ENCODE measurements around the gene TRANK1.
"Not testable (repeated sequence)": the region's sequence is repeated elsewhere in the genome, so short reads cannot be mapped to it uniquely, and the experiment has no call there.

The TRANK1 gene

GRCh38 chr3:36881735-36882134, 63.1 kb downstream of the TRANK1 start:
- in situ Hi-C loops (cut with HindIII; ENCODE audit: low sequenced_read_pairs) = no loop called here
- no peak for DNase-seq (ENCODE audit: low read depth)
- H3K4me3 ChIP-seq (ENCODE audit: low read depth, low read length) = no peak overlapping the region
- TF ChIP-seq CTCF (IDR thresholded peaks at IDR 0.05; ENCODE audit: low read depth, low read length, missing control alignments) = no peak

- DNase-seq (ENCODE audit: low read depth); in situ Hi-C loops (cut with HindIII; ENCODE audit: low sequenced_read_pairs); H3K4me3 ChIP-seq (ENCODE audit: low read depth, low read length): not testable (repeated sequence)
Measured at GRCh38 chr3:36879842-36880241, 65.0 kb downstream of the TRANK1 start.

DNA sequence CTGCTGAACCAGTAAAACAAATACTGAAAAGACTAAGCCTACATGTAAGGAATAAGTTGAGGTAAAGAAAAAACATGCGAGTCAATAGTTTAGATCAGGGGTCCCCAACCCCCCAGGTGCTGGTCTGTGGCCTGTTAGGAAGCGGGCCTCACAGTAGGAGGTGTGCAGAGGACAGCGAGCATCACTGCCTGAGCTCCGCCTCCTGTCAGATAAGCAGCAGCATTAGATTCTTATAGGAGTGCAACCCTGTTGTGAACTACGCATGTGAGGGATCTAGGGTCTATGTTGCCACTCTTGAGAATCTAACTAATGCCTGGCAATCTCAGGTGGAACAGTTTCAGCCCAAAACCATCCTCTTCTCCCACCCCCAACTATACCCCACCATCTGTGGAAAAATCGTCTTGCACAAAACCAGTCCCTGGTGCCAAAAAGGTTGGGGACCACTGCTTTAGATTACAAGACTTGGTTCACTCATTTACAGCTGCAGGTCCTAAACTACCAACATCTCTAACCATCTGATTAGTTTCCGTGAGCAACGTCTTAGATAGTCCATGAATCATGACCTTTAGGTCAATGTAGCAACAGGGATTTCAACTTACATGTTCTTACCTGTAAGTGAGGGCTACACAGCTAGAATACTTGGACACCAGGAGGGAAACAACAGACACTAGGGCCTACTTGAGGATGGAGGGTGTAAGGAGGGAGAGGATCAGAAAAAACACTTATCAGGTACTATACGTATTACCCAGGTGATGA, 66.7 kb downstream of the TRANK1 start:
- in situ Hi-C loops (cut with HindIII; ENCODE audit: low sequenced_read_pairs) = no loop called here
- no peak overlapping the region for H3K4me3 ChIP-seq (ENCODE audit: low read depth, low read length)
- TF ChIP-seq CTCF (IDR thresholded peaks at IDR 0.05; ENCODE audit: low read depth, low read length, missing control alignments) = no peak
- no peak for DNase-seq (ENCODE audit: low read depth)

GRCh38 chr3:36876181-36876936, 68.5 kb downstream of the TRANK1 start:
- no peak overlapping the region for H3K4me3 ChIP-seq (ENCODE audit: low read depth, low read length)
- in situ Hi-C loops (cut with HindIII; ENCODE audit: low sequenced_read_pairs) = no loop called here
- DNase-seq (ENCODE audit: low read depth) = no peak
- no peak for TF ChIP-seq CTCF (IDR thresholded peaks at IDR 0.05; ENCODE audit: low read depth, low read length, missing control alignments)

- no peak overlapping the region for H3K4me3 ChIP-seq (ENCODE audit: low read depth, low read length)
- no peak for DNase-seq (ENCODE audit: low read depth)
- no peak for TF ChIP-seq CTCF (IDR thresholded peaks at IDR 0.05; ENCODE audit: low read depth, low read length, missing control alignments)
- in situ Hi-C loops (cut with HindIII; ENCODE audit: low sequenced_read_pairs) = no loop called here
Measured at GRCh38 chr3:36875397-36875796, 69.5 kb downstream of the TRANK1 start.

DNA sequence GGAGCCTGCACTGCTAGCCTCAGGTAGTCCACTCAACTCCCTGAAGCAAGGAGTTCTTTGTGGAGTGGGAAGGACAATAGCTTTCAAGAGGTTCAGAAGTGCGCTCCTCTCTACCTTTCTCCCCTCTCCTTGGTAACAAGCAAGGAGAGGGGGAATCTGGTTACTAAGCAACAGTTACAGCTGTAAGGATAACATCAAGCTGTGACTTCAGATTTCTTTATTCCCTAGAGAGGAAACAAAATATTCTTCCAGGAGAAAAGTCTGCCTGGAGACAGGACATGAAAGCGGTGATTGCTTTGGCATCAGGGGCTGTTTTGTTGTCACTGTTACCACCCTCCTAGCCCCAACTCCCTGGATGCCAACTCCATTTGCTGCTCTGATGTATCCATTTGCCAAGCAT, 70.4 kb downstream of the TRANK1 start:
- no peak for TF ChIP-seq CTCF (IDR thresholded peaks at IDR 0.05; ENCODE audit: low read depth, low read length, missing control alignments)
- DNase-seq (ENCODE audit: low read depth) = no peak
- in situ Hi-C loops (cut with HindIII; ENCODE audit: low sequenced_read_pairs) = no loop called here
- no peak overlapping the region for H3K4me3 ChIP-seq (ENCODE audit: low read depth, low read length)
